NCI-H128 (cell line): ENCODE measurements around the gene TBCD.

ENCODE experiments used
- DNase-seq: peaks from one replicate; lab custom pipeline; 2025; ENCODE audit not compliant: unreplicated experiment; lab: John Stamatoyannopoulos, UW

TBCD gene

DNA sequence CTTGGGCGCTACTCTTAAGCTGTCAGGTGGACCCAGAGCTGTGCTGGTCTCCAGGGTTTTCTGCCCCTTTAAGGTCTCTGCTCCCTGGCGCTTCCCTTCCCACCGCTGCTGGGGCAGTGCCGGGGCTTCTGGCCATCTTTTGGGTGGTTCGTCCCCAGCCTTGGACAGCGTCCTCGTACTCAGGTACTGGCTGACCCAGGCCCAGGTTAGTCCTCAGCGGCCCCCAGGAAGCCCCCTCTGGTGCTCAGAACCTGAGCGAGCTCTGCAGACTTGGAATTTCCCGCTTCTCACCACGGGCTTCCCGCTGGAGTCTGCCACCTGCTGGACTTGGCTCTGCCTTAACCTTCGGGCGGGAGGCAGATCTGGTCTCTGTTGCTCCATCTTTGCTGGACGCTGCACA, 182.0 kb downstream of the TBCD start:
- DNase-seq = no peak

DNA sequence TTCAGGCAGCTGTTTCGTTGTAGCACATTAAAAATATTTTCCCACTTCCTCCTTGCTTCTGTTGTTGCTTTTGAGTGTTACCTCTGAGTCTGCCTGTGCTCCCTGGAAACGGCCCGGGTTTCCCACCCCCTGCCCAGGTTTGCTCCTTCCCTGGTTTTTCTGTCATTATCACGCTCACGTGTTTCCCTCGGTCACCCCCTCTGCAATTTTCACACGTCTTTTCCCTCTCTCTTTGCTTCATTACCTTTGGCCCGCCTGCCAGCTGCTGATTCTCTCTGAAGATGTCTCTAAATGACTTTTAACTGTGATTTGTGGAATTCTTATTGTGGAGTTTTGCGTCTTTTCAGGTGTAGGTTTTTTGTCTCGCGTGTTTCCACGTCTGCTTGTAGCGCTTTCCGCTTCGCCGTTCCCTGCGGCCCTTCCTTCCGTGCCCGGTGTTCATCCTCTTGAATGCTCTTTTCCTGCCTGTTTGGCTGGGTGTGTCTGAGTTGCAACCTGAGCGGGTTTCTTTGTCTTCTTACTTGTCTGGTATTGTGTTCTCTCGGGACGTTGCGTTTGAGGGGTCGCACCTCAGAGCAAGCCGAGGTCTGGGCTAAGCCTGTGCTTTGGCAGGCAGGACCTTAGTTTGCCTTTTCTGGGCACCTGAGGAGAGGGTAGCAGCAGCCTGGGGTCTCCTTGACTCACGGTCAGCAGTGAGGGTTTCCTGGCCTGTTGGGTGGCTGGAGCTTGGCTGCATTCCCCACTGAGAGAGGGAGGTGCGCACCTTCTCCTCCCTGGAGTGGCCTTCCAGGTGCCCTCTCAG, 184.3 kb downstream of the TBCD start:
- DNase-seq = no peak

DNA sequence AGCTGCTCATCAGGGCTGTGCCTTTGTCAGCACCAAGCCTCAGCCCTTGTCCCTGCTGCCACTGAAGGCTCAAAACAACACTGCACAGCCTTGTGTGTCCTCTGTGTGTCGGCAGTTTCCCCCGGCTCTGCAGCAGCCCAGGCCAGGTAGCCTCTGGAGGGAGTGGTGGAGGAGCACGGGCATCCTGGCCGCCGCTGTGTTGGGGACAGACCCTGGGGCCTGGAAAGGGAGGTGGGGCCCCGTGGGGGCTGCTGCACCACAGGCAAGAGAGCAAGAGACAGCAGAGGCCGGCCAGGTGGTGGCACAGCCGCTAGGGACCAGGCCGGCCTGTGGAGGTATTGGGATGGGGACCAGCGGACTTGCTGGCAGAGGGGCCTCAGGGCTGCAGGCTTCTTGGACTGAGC, 184.9 kb downstream of the TBCD start:
- no peak for DNase-seq

DNA sequence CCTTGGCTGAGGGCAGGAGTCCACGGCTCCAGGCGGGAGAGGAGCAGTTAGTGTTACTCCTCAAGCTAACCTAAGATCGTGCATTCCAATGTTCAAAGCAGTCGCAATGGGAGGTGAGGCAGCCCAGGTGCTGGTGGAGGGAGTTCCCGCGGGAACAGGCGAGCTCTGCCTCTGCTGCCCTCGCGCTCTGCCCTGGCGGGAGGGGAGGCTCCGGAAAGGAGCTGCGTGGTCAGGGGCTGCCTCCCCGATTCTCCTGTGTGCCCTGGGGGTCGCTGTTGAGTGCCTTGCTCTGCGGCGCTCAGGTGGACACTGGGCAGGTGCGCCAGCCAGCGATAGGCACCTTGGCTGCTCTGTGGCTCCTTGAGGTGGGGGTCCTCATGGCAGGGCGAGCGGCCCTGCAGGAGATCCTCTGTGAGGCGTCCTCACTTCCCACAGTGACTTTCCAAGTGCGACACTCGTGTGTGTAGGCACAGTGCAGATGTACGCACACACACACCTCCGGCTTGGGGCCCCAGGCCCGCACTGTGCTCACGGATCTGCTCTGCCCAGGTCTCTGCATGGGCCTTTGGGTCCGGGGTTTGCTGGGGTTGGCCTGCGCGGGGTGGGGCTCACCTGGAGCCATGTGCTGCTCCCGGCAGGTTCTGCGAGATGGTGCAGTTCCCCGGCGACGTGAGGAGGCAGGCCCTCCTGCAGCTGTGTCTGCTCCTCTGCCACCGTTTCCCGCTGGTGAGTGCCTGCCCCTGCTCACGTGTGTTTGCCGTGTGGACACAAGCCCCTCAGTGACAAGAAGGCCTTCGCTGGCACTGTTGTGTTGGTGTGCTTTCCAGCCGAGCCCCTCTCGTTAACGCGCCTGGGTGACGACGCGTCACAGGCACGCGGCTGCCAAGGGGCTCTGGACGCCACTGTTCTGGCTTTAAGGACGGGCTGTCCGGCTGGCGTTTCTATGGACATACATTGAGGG, 185.8 kb downstream of the TBCD start:
- DNase-seq = no peak

DNA sequence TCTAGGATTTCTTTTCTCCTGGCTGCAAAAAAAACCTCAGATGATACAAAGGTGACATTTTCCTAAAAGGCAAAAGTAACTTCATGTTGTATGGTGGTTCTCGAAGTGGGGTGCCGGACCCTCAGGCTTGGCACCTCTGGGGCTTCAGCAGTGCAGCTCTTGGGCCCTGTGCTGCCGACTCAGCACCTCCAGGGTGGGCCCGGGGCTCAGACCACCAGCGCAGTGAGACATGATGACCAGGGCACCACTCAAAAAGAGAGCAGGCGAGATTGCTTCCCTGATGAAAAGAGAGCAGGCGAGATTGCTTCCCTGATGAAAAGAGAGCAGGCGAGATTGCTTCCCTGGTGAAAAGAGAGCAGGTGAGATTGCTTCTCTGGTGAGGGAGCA, 186.6 kb downstream of the TBCD start:
- no peak for DNase-seq

- no peak for DNase-seq
Observed at GRCh38 chr17:82938873-82939620, 187.2 kb downstream of the TBCD start.

- no peak for DNase-seq
Observed at GRCh38 chr17:82939621-82940135, 187.8 kb downstream of the TBCD start.

DNA sequence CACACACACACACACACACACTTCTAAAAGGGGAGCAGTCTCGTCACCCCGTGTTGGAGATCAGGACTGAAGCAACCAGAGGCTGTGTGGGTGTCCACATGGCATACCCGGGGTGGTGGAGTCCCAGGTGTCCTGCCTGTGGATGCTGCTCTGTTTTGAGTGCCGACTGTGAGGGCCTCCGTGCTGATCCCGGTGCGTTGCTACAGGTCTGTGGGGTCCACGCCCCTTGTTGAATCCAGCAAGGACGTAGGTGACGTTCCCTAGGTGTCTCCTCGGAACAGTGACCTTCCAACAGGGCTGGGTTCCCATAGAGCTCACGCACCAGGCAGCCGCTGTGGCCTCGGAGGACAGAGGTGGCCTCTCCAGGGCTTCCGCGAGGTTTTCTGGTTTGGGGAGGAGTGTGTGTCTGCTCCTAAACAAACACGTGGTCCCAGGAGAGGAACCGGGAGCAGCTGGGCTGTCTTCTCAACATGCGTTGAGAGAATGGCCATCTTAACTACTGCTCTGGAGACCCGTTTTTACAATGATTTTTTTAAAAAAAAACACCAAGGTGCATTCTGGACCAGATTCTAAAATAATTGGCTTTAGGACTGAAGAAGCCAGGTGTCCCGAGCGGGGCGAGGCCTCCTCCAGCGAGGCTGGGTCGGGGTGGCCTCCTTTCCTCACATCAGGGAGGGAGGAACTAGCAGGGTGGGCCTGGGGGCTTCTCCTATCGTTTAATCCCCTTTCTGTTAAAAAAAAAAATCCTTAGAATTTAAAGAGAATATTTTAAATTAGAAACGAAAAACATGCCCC, 188.6 kb downstream of the TBCD start:
- DNase-seq = no peak

GRCh38 chr17:82941021-82942001, 189.4 kb downstream of the TBCD start:
- no peak for DNase-seq

DNA sequence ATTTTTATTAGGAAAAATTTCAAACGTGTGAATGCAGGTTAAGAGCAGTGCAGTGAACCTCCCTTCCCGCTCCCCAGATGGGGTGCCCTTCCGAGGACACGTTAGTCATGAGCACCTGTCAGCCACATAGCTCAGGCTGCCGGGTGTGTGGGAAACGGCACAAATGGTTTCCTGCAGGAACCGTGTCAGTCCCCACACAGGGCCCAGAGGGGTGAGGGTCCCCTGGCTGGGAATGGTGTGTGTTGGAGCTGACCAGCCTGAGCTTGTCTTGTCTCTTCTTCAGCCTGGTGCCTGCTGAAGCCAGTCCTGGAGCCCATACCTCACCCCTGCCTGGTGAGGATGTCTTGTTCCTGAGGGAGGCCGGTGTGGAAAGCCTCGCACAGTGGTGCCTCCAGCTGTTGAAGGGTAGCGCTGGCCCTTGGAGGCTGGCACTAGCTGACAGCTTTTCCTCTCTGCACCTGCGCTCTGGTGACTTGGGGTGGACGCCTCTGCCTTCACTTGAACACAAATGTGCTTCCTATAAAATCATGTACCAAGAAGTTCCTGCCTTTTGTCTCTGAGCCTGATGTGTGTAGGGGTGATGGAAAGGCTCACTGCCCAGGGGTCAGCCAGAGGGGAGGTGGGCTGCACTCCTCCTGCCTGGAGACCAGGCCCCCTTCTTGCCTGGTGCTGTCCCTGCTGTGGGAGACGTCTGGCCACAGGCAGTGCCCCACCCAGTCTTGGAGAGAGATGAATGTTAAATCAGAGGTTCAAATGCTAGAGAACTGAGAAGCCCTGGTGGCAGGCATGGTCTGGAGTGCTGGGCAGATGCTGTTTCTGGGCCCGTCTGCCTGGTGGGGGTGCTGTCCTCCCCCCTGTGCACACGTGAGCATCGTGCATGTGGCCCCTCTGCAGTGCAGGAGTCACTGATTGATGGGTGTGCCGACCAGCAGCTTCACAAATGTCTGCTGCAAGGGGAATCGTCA, 190.6 kb downstream of the TBCD start:
- no peak for DNase-seq

GRCh38 chr17:82943339-82943738, 191.5 kb downstream of the TBCD start:
- no peak for DNase-seq

- no peak for DNase-seq
Observed at GRCh38 chr17:82943751-82944150, 191.9 kb downstream of the TBCD start.

DNA sequence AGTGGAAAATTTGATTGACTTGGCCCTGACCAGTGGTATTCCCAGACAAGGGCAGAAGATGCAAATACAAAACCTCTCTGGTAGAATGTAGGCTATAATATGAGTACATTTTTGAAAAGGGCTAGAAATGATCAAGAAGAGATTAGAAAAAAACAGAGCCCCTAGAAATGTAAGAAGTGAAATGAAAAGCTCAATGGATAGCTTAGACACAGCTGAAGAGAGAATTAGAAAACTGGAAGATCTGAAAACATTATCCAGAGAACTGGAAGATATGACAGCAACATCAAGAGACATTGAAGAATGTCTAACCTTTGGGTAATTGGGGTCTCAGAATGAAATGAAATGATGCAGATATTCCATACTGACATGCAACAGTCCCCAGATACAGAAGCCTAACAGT, 193.1 kb downstream of the TBCD start:
- no peak for DNase-seq

GRCh38 chr17:82946081-82946480, 194.2 kb downstream of the TBCD start:
- DNase-seq = no peak

DNA sequence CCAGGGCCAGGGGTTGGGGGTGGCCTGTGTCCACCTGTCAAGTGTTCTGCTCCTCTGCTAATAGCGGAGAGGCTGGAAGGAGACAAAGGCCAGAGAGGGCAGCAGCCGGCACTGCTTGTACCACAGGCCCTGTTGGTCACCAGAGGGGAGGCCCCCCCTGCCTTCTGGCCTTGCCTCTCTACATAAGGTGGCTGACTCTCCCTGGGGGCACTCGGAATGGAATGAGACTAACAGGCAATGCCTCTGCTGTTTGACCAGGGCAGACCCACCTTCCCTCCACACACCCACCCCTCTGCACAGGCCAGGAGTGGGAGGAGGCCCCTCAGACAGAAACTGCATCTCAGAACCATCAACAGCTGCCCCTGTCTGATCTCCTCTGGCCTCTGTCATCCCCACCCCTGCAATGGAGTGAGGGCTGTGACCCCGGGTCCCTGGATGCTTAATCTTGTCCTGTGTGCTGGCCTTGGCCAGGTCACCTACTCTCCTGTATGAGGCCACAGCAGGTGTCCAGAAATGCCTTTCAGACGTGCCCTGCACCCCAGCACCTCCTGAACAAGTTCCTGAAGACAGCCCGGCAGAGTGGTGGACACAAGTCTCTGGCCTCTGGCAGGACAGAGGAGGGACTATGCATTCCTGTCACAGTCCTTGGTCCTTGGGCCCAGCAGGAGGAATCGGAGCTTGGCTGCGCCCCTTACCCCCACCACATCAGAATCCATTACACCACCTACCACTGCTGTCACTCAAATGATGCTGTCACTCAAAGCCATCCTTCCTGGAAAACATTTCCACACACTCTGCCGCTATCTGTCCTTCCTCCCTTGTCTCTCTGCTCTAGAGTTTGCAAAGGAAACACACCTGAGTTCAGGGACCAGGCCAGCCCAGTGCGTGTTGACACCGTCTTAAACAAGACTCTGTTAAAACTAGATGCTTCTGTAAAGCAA, 195.5 kb downstream of the TBCD start:
- no peak for DNase-seq

DNA sequence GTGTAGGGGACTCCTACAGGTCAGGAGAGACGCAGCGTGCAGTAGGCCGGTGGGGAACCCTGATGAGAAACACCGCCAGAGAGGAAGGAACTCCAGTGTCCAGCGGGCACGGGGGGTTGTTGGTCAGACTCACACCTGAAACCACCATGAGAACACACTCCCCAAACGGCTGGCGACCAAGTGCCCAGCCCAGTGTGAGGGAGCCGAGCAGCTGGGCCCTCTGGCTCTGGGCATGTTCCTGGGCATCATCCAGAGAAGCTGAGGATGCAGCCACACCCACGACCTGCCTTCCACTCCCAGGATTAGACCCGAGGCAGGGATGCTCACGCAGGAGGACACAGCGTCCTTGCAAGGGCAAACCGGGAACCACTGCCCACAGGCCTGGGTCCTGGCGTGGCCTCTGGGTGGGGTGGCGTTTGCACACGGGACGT, 196.2 kb downstream of the TBCD start:
- no peak for DNase-seq

- no peak for DNase-seq
Observed at GRCh38 chr17:82948957-82949356, 197.1 kb downstream of the TBCD start.
